ENCODE results near the gene VPREB3. TPM values are rescaled to one million over a fixed set of nuclear protein-coding genes. Genes with fewer than 3 reads are reported as not detected.

Gene VPREB3
- polyA plus RNA-seq, 2 of the 4 experiments (the other 2 are of a cell fraction): 0.41 to 0.52 TPM

- H3K4me3 ChIP-seq: no peak overlapping the region
- TF ChIP-seq TP53 (CRISPR knock-in tag; IDR thresholded peaks at IDR 0.05) (no peak), RARB (CRISPR knock-in tag; IDR thresholded peaks at IDR 0.05) (no peak), JUN (IDR thresholded peaks at IDR 0.05) (no peak), CBX2 (IDR thresholded peaks at IDR 0.05; ENCODE audit: borderline replicate concordance, low read depth) (no peak), NR3C1 (IDR thresholded peaks at IDR 0.05) (no peak), PHF8 (IDR thresholded peaks at IDR 0.05; ENCODE audit: borderline replicate concordance, low read depth) (no peak), FOSL2 (IDR thresholded peaks at IDR 0.05) (no peak), FOSL2 (CRISPR knock-in tag; IDR thresholded peaks at IDR 0.05) (no peak), REST (IDR thresholded peaks at IDR 0.05) (no peak), HMGXB4 (CRISPR knock-in tag; IDR thresholded peaks at IDR 0.05; ENCODE audit: borderline replicate concordance) (no peak), JUNB (IDR thresholded peaks at IDR 0.05) (no peak), HOXA7 (CRISPR knock-in tag; IDR thresholded peaks at IDR 0.05) (no peak)
- TF ChIP-seq, protein P1, sequence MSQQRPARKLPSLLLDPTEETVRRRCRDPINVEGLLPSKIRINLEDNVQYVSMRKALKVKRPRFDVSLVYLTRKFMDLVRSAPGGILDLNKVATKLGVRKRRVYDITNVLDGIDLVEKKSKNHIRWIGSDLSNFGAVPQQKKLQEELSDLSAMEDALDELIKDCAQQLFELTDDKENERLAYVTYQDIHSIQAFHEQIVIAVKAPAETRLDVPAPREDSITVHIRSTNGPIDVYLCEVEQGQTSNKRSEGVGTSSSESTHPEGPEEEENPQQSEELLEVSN (IDR thresholded peaks at IDR 0.05; ENCODE audit: borderline replicate concordance, low read depth): no peak
Observed at GRCh38 chr22:23704062-23704461, 50.2 kb downstream of the VPREB3 start.

More at GRCh38 chr22:23704062-23704461, 50.2 kb downstream of the VPREB3 start:
- no peak overlapping the region for H3K27ac ChIP-seq
- H3K4me1 ChIP-seq: peaks cover 5% of the 10 kb centered on the region; the same call in 1 of the 3 replicates
- H3K9me3 ChIP-seq: no peaks in the 10 kb centered on the region
- ChIA-PET POLR2A (no interaction called here), CTCF (interaction anchor here (1.5 kb wide), 1 partner anchor 21 kb away, joined by 4 read pairs; no protein-coding TSS in a partner anchor)
- no peak overlapping the region for H3K4me2 ChIP-seq
- 89% methylated on average over 5 of the region's 5 CpGs for WGBS (ENCODE audit: missing lambda C conversion rate)
- FAIRE-seq (no peak), DNase-seq (ENCODE audit: low read depth in 1 of 2, low spot score in 1 of 2) (no peak), ATAC-seq (no peak)

Other genes with a start within 250 kb of the VPREB3 start
- gene IGLL1, start 174.1 kb downstream of the VPREB3 start, polyA plus RNA-seq (2011; rRNA removed): not detected in 2 replicates
- not detected in 3 replicates for gene IGLL1, start 174.1 kb downstream of the VPREB3 start, polyA plus RNA-seq (2017; fragmentation: RNase III; extraction: RNeasy Plus Mini Kit Qiagen cat#74134 plus additional on column Dnase treatment)
- 0.70 and 0.85 TPM in 2 replicates for gene DRICH1, start 122.1 kb downstream of the VPREB3 start, polyA plus RNA-seq (2011; rRNA removed)
- 0.26 to 0.58 TPM (median 0.28 TPM) in 3 replicates for gene DRICH1, start 122.1 kb downstream of the VPREB3 start, polyA plus RNA-seq (2017; fragmentation: RNase III; extraction: RNeasy Plus Mini Kit Qiagen cat#74134 plus additional on column Dnase treatment)
- gene RGL4, start 63.4 kb downstream of the VPREB3 start, polyA plus RNA-seq (2011; rRNA removed): not detected in 2 replicates
- not detected in 3 replicates for gene RGL4, start 63.4 kb downstream of the VPREB3 start, polyA plus RNA-seq (2017; fragmentation: RNase III; extraction: RNeasy Plus Mini Kit Qiagen cat#74134 plus additional on column Dnase treatment)
- 0.88 and 2.1 TPM in 2 replicates for gene ZNF70, start 3.3 kb downstream of the VPREB3 start, polyA plus RNA-seq (2011; rRNA removed)
- 0.98 to 1.3 TPM (median 1.2 TPM) in 3 replicates for gene ZNF70, start 3.3 kb downstream of the VPREB3 start, polyA plus RNA-seq (2017; fragmentation: RNase III; extraction: RNeasy Plus Mini Kit Qiagen cat#74134 plus additional on column Dnase treatment)
- not detected in 2 replicates for gene C22orf15, start 8.6 kb upstream of the VPREB3 start, polyA plus RNA-seq (2011; rRNA removed)
- not detected in 3 replicates for gene C22orf15, start 8.6 kb upstream of the VPREB3 start, polyA plus RNA-seq (2017; fragmentation: RNase III; extraction: RNeasy Plus Mini Kit Qiagen cat#74134 plus additional on column Dnase treatment)
- gene CHCHD10, start 13.5 kb upstream of the VPREB3 start, polyA plus RNA-seq (2011; rRNA removed): 33.0 and 59.4 TPM in 2 replicates
- gene CHCHD10, start 13.5 kb upstream of the VPREB3 start, polyA plus RNA-seq (2017; fragmentation: RNase III; extraction: RNeasy Plus Mini Kit Qiagen cat#74134 plus additional on column Dnase treatment): 79.5 to 99.0 TPM (median 85.4 TPM) in 3 replicates
- gene MMP11, start 18.4 kb upstream of the VPREB3 start, polyA plus RNA-seq (2011; rRNA removed): 0.36 and 0.61 TPM in 2 replicates
- gene MMP11, start 18.4 kb upstream of the VPREB3 start, polyA plus RNA-seq (2017; fragmentation: RNase III; extraction: RNeasy Plus Mini Kit Qiagen cat#74134 plus additional on column Dnase treatment): 0.16 to 0.26 TPM (median 0.23 TPM) in 3 replicates
- 98.1 and 133 TPM in 2 replicates for gene SMARCB1, start 32.5 kb upstream of the VPREB3 start, polyA plus RNA-seq (2011; rRNA removed)
- gene SMARCB1, start 32.5 kb upstream of the VPREB3 start, polyA plus RNA-seq (2017; fragmentation: RNase III; extraction: RNeasy Plus Mini Kit Qiagen cat#74134 plus additional on column Dnase treatment): 59.2 to 66.9 TPM (median 65.6 TPM) in 3 replicates
- 0.08 and 0.34 TPM in 2 replicates for gene DERL3, start 84.6 kb upstream of the VPREB3 start, polyA plus RNA-seq (2011; rRNA removed)
- gene DERL3, start 84.6 kb upstream of the VPREB3 start, polyA plus RNA-seq (2017; fragmentation: RNase III; extraction: RNeasy Plus Mini Kit Qiagen cat#74134 plus additional on column Dnase treatment): 0.18 to 0.40 TPM (median 0.34 TPM) in 3 replicates
- gene SLC2A11, start 103.5 kb upstream of the VPREB3 start, polyA plus RNA-seq (2011; rRNA removed): 5.6 and 6.9 TPM in 2 replicates
- 9.5 to 12.4 TPM (median 12.4 TPM) in 3 replicates for gene SLC2A11, start 103.5 kb upstream of the VPREB3 start, polyA plus RNA-seq (2017; fragmentation: RNase III; extraction: RNeasy Plus Mini Kit Qiagen cat#74134 plus additional on column Dnase treatment)
- gene MIF, start 140.0 kb upstream of the VPREB3 start, polyA plus RNA-seq (2011; rRNA removed): 173 and 197 TPM in 2 replicates
- 752 to 794 TPM (median 776 TPM) in 3 replicates for gene MIF, start 140.0 kb upstream of the VPREB3 start, polyA plus RNA-seq (2017; fragmentation: RNase III; extraction: RNeasy Plus Mini Kit Qiagen cat#74134 plus additional on column Dnase treatment)
- 0.30 and 0.50 TPM in 2 replicates for gene GSTT2B, start 206.8 kb upstream of the VPREB3 start, polyA plus RNA-seq (2011; rRNA removed)
- gene GSTT2B, start 206.8 kb upstream of the VPREB3 start, polyA plus RNA-seq (2017; fragmentation: RNase III; extraction: RNeasy Plus Mini Kit Qiagen cat#74134 plus additional on column Dnase treatment): 0.11 to 0.30 TPM in 2 of 3 replicates, not detected in the other
- gene DDTL, start 212.5 kb upstream of the VPREB3 start, polyA plus RNA-seq (2011; rRNA removed): 2.1 and 2.8 TPM in 2 replicates
- gene DDTL, start 212.5 kb upstream of the VPREB3 start, polyA plus RNA-seq (2017; fragmentation: RNase III; extraction: RNeasy Plus Mini Kit Qiagen cat#74134 plus additional on column Dnase treatment): 2.5 to 3.2 TPM (median 2.7 TPM) in 3 replicates
- gene DDT, start 220.0 kb upstream of the VPREB3 start, polyA plus RNA-seq (2011; rRNA removed): 87.6 and 119 TPM in 2 replicates
- gene DDT, start 220.0 kb upstream of the VPREB3 start, polyA plus RNA-seq (2017; fragmentation: RNase III; extraction: RNeasy Plus Mini Kit Qiagen cat#74134 plus additional on column Dnase treatment): 173 to 188 TPM (median 180 TPM) in 3 replicates
- not detected in 2 replicates for gene GSTT2, start 225.7 kb upstream of the VPREB3 start, polyA plus RNA-seq (2011; rRNA removed)
- 0.13 to 0.17 TPM (median 0.14 TPM) in 3 replicates for gene GSTT2, start 225.7 kb upstream of the VPREB3 start, polyA plus RNA-seq (2017; fragmentation: RNase III; extraction: RNeasy Plus Mini Kit Qiagen cat#74134 plus additional on column Dnase treatment)